ENCODE results near the gene IFIT1. TPM values are rescaled to one million over a fixed set of nuclear protein-coding genes. Genes with fewer than 3 reads are reported as not detected.
"Not testable (repeated sequence)": the region's sequence is repeated elsewhere in the genome, so short reads cannot be mapped to it uniquely, and the experiment has no call there.

IFIT1 gene
- polyA plus RNA-seq, 1 donor from 2014 or later, result not detected

DNA sequence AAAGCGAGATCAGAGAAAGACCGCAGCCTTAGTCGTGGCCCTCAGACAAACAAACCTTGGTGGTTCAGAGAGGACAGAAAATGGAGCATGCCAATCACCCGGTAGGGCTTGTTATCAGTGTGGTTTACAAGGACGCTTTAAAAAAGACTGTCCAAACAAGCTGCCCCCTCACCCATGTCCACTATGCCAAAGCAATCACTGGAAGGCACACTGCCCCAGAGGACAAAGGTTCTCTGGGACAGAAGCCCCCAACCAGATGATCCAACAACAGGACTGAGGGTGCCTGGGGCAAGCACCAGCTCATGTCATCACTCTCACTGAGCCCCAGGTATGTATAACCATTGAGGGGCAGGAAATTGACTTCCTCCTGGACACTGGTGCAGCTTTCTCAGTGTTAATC lies 16.9 kb downstream of the IFIT1 start:
- H3K4me3 ChIP-seq (ENCODE audit: low read length); H3K9ac ChIP-seq (ENCODE audit: low read length); H2AFZ ChIP-seq (ENCODE audit: low read depth, low read length); H3K36me3 ChIP-seq (ENCODE audit: insufficient read depth, low read length); H3K27me3 ChIP-seq (ENCODE audit: insufficient read depth, low read depth, low read length); H3F3A ChIP-seq (ENCODE audit: insufficient read depth, low read length, poor library complexity, severe bottlenecking); H3K9me3 ChIP-seq (ENCODE audit: low read length); H3K4me2 ChIP-seq (ENCODE audit: low read length); H3K79me2 ChIP-seq (replicated peaks; ENCODE audit: insufficient read depth, low read length); H3K9me2 ChIP-seq (ENCODE audit: insufficient read depth, low read length); H4K20me1 ChIP-seq (ENCODE audit: insufficient read depth); H3K27ac ChIP-seq (ENCODE audit: low read length): not testable (repeated sequence)

DNA sequence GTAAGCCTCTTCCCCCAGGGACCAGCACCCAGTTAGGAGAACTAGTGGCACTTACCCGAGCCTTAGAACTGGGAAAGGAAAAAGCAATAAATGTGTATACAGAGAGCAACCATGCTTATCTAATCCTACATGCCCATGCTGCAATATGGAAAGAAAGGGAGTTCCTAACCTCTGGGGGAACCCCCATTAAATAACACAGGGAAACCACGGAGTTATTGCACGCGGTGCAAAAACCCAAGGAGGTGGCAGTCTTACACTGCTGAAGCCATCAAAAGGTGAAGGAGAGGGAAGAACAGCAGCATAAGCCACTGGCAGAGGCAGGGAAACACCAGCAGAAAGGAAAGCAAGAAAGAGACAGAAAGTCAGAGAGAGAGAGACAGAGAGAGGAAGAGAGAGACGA lies 18.1 kb downstream of the IFIT1 start:
- H2AFZ ChIP-seq (ENCODE audit: low read depth, low read length); H3K27me3 ChIP-seq (ENCODE audit: insufficient read depth, low read depth, low read length); H3K9ac ChIP-seq (ENCODE audit: low read length); H3K27ac ChIP-seq (ENCODE audit: low read length); H4K20me1 ChIP-seq (ENCODE audit: insufficient read depth); H3K4me2 ChIP-seq (ENCODE audit: low read length); H3K79me2 ChIP-seq (replicated peaks; ENCODE audit: insufficient read depth, low read length); H3K36me3 ChIP-seq (ENCODE audit: insufficient read depth, low read length); H3K9me3 ChIP-seq (ENCODE audit: low read length); H3F3A ChIP-seq (ENCODE audit: insufficient read depth, low read length, poor library complexity, severe bottlenecking); H3K9me2 ChIP-seq (ENCODE audit: insufficient read depth, low read length): not testable (repeated sequence)
- peak overlapping the region; percentile 10 for H3K4me3 ChIP-seq (ENCODE audit: low read length)

DNA sequence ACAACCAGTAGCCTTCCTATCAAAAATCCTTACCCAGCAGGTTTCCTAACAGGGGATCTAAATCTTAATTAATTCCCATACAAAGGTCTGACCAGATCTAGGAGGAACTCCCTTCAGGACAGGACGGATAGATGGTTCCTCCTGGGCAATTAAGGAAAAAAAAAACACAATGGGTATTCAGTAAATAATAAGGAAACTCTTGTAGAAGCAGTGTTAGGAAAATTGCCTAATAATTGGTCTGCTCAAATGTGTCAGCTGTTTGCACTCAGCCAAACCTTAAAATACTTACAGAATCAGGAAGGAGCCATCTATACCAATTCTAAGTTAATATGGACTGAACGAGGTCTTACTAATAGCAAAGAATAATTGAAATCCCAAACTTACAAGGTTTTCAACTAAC lies 18.7 kb downstream of the IFIT1 start:
- H3K79me2 ChIP-seq (replicated peaks; ENCODE audit: insufficient read depth, low read length); H3K9me2 ChIP-seq (ENCODE audit: insufficient read depth, low read length); H3K9ac ChIP-seq (ENCODE audit: low read length); H3K36me3 ChIP-seq (ENCODE audit: insufficient read depth, low read length); H3K9me3 ChIP-seq (ENCODE audit: low read length); H4K20me1 ChIP-seq (ENCODE audit: insufficient read depth); H3K4me2 ChIP-seq (ENCODE audit: low read length); H2AFZ ChIP-seq (ENCODE audit: low read depth, low read length); H3K27me3 ChIP-seq (ENCODE audit: insufficient read depth, low read depth, low read length); H3K27ac ChIP-seq (ENCODE audit: low read length); H3F3A ChIP-seq (ENCODE audit: insufficient read depth, low read length, poor library complexity, severe bottlenecking): not testable (repeated sequence)
- peak overlapping the region; percentile 10 for H3K4me3 ChIP-seq (ENCODE audit: low read length)

DNA sequence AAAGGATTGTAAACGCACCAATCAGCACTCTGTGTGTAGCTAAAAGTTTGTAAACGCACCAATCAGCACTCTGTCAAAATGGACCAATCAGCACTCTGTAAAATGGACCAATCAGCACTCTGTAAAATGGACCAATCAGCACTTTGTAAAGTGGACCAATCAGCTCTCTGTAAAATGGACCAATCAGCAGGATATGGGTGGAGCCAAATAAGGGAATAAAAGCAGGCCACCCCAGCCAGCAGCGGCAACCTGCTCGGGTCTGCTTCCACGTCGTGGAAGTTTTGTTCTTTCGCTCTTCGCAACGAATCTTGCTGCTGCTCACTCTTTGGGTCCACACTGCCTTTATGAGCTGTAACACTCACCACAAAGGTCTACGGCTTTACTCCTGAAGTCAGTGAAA lies 19.9 kb downstream of the IFIT1 start:
- not testable (repeated sequence) for H2AFZ ChIP-seq (ENCODE audit: low read depth, low read length); H3K36me3 ChIP-seq (ENCODE audit: insufficient read depth, low read length); H3K9ac ChIP-seq (ENCODE audit: low read length); H3K4me2 ChIP-seq (ENCODE audit: low read length); H3K27me3 ChIP-seq (ENCODE audit: insufficient read depth, low read depth, low read length); H3K9me3 ChIP-seq (ENCODE audit: low read length); H3K4me3 ChIP-seq (ENCODE audit: low read length); H3K27ac ChIP-seq (ENCODE audit: low read length); H3K79me2 ChIP-seq (replicated peaks; ENCODE audit: insufficient read depth, low read length); H3K9me2 ChIP-seq (ENCODE audit: insufficient read depth, low read length); H4K20me1 ChIP-seq (ENCODE audit: insufficient read depth); H3F3A ChIP-seq (ENCODE audit: insufficient read depth, low read length, poor library complexity, severe bottlenecking)

DNA sequence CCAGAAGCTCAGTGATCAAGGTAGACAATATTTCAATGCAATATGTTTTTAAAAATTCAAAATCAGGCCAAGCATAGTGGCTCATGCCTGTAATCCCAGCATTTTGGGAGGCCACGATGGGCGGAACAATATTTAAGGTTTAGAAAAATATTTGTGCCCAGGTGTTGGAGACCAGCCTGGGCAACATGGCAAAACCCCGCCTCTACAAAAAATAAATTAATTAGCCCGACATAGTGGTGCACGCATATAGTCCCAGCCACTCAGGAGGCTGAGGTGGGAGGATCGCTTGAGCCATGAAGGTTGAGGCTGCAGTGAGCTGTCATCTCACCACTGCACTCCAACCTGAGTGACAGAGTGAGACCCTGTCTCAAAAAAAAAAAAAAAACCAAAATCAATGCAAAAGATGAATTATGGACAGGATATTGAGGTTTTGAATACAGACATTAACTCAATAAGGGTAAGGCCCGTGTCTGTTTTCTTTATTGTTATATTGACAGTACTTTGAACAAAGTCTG lies 21.0 kb downstream of the IFIT1 start:
- Histone ChIP-seq H3F3A (ENCODE audit: insufficient read depth, low read length, poor library complexity, severe bottlenecking) (no peaks in the 10 kb centered on the region), H4K20me1 (ENCODE audit: insufficient read depth) (no peaks in the 10 kb centered on the region), H2AFZ (ENCODE audit: low read depth, low read length) (peak overlapping the region; percentile 90), H3K27me3 (ENCODE audit: insufficient read depth, low read depth, low read length) (no peaks in the 10 kb centered on the region), H3K4me2 (ENCODE audit: low read length) (peak overlapping the region; percentile 64), H3K9me2 (ENCODE audit: insufficient read depth, low read length) (no peaks in the 10 kb centered on the region), H3K4me3 (ENCODE audit: low read length) (peak overlapping the region; percentile 90), H3K9ac (ENCODE audit: low read length) (peak overlapping the region; percentile 82), H3K27ac (ENCODE audit: low read length) (no peak overlapping the region), H3K79me2 (replicated peaks; ENCODE audit: insufficient read depth, low read length) (peaks cover 3% of the 10 kb centered on the region), H3K36me3 (ENCODE audit: insufficient read depth, low read length) (no peaks in the 10 kb centered on the region), H3K9me3 (ENCODE audit: low read length) (no peaks in the 10 kb centered on the region)
- TF ChIP-seq MXI1 (conservative IDR thresholded peaks at IDR 0.05; ENCODE audit: poor library complexity, severe bottlenecking) (no peak), RAD21 (conservative IDR thresholded peaks at IDR 0.05) (no peak), EP300 (conservative IDR thresholded peaks at IDR 0.05; ENCODE audit: poor library complexity, severe bottlenecking) (no peak)

Measured in neural cell (in vitro differentiated cells).